GM18498 (cell line): Measurements from ENCODE around the gene POLA1.

ENCODE experiments used
- ATAC-seq: cut with Tn5 transposase; IDR thresholded peaks from one replicate; pipeline ENCODE4 v1.9.1; 2021; ENCODE audit warnings: mild to moderate bottlenecking, moderate library complexity; ENCODE audit not compliant: unreplicated experiment

The POLA1 gene

DNA sequence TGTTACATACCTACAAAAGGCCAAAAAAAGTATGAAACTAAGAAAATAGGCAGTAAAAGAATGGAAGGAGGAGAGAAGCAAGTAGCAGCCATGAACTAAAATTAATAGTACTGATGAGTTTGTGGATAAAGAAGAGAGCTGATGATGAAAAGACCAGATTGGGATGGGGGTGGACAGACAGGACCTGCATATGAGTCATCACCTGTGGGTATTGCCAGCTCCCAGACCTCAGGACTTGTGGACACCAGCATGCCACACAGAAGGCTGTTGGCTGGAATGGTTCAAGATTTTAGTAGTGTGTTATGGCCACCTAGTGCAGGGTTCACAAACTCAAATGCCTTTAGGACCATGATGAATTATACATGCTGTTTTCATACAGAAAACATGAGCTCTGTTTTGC lies 263.1 kb downstream of the POLA1 start:
- ATAC-seq, result no peak

DNA sequence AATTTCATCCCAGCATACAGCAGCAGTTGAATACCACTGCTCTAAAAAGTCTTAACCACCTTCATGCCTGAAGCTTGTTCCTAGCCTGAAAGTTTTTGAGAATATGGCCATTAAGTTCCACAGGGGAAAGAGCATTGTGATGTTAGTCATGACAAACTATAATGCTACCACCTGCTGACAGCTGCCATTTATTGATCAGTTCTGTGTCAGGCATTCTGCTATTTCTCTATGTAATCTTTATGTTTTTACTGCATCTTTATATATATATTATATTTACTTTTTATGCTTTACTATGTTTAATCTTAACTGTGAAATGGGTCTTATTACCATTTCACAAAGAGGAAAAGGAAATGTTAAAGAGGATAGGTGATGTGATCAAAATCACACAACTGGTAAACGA lies 268.1 kb downstream of the POLA1 start:
- ATAC-seq, result no peak

DNA sequence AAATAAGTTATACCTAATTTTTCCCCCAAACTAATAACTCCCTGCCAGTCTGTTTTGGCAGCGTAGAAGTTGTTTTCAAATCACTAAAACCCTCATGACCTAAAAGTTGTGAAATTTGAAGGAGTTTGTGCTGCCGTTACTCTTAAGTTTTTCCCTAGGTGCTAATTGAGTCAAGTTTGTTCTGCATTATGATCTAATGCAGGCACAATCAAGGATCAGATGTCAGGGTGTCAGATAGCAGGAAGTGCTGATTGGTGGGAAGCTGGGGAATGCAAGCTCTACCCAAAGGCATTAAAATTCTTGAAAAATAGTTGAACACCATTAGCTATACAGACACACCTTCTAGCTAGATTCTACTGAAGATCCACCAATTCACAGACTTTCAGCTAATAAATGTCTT lies 270.1 kb downstream of the POLA1 start:
- no peak for ATAC-seq

DNA sequence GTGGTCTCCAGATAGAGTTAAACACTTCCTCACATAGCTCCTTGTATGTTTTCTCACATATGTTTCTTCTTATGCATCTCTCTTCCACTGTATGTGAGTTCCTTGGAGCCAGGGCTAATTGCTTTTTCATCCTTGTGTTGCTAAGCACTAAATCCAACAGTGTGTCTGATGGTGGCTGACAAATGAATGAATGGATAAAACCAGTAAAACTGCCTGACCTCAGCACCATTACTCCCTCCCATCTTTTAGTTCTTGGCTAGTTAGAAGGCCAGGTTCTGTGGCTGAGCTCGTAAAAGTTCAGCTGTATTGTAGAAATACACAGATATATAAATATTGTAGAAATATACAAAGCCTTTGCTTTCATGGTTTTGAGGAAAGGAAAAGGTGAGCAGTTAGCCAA lies 271.7 kb downstream of the POLA1 start:
- ATAC-seq, result no peak

DNA sequence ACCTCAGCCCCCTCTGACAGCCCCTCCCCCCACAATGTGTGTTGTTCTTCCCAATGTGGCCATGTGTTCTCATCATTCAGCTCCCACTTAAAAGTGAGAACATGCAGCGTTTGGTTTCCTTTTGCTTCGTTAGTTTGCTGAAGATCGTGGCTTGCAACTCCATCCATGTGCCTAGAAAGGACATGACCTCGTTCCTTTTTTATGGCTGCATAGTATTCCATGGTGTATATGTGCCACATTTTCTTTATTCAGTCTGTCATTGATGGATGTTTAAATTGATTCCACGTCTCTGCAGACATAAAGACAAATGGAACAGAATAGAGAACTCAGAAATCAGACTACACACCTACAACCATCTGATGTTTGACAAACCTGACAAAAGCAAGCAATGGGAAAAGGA lies 276.1 kb downstream of the POLA1 start:
- ATAC-seq, result no peak

DNA sequence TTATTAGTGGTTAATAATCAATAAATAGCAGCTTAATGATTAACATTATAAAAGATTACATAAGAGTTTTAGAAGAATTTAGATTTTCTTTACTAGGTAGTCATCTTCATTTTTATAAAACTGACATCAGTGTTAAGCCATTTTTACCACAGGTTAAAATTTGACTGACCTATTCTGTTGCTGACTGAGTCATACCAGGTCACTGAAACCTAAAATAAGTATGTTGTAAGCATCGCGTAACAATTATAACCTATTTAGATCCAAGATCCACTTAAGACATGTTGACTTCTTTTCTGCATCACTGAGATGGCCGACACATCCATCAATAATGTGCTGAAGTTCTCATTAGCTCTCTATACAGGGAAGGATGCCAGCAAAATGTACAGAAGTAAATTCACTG lies 285.4 kb downstream of the POLA1 start:
- ATAC-seq, result no peak

DNA sequence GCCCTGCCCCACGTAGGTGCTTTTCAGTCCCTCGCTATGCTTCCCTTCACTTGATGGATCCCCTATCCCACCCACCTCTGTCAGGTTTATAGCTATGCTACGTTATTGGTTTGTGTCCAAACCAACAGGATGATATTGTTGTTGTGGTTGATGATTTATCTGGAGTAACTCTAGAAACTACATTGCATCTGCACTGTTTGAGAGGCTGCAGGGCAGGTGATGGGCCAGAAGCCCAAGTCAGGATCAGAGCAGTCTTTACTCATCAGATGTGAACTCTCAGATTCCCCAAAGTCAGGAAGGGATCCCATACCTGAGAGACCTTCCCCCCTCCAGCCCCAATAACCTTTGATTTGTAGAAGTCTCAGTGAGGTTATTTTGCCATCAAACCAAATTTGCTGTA lies 287.3 kb downstream of the POLA1 start:
- no peak for ATAC-seq

DNA sequence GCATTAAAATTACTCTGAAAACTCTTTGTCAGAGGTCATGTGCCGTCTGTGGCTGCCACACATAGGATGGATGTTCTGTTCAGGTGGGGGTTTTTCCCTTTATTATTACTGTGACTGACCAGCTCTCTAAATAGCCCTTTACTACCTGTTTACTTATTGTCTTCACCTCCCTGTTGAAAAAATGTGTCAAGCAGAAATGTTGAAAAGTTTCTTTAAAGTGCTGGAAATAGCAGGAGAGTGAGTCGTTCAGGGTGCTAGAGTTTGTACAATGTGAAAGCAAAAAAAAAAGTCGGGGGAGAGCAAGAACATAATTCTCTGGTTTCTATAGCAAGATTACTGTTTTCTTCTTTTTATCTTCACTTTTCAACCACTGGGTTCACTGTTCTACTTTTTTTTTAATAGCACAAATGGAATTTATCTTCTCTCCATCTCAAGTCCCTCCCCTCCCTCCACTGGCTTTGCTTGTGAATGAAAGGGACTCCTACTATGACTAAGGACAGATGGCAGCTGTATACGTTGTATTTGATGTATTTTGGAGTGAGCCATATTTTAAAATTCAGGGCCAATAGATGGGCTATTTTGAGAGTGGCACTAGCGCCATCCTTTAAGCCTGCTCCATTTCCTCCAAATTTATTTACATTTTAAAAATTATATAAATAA lies 288.7 kb downstream of the POLA1 start:
- no peak for ATAC-seq

DNA sequence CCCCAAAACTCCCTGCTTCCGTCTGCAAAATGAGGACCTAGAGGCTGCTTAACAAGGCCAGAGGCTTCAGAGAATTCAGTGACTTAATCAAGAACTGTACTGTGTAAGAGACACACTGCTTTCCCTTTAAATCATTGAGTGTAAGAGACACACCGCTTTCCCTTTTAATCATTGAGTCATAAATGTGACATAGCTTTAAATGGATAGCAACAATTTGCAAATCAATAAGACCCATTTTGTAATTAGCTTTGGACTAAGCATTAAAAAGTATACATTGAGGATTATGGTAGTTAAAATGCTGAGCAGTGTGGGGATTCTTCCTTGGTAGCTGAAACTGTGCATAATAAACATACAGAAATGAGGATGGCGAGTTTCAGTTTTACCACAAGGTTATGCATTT lies 290.2 kb downstream of the POLA1 start:
- ATAC-seq, result no peak

DNA sequence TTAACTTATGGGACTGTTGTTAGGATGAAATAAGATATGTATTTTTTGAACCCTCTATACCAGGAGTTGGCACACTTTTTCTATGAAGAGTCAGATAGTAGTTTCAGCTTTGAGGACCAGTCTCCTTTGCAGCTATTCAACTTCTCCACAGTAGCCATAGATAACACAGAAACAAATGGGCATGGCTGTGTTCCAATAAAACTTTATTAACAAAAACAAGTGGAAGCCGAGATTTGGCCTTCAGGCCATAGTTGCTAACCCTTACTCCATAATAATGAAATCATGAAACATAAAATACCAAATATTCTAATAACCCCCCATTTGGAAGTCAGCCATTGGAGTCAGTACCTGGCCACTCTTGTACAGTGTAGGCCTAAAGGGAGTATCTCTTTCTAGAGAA lies 291.4 kb downstream of the POLA1 start:
- no peak for ATAC-seq

DNA sequence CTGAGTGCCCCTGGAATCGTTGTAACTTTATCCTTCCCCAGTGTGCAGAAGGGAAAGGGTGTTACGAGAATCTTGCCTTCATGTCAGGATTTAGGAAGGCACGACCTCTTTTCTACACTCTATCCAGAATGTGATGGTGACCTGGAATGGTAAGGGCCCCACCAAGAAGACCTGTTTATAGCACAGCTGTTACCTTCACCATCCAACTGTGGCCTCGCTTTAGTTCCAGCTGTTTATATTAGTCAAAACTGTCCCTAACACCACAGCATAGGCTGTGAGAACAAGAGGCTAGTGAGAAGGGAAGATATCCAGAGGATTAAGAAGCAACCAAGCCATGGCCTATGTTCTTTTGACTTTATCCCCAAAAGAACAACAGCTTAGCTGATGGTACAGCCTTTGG lies 294.0 kb downstream of the POLA1 start:
- ATAC-seq, result no peak

DNA sequence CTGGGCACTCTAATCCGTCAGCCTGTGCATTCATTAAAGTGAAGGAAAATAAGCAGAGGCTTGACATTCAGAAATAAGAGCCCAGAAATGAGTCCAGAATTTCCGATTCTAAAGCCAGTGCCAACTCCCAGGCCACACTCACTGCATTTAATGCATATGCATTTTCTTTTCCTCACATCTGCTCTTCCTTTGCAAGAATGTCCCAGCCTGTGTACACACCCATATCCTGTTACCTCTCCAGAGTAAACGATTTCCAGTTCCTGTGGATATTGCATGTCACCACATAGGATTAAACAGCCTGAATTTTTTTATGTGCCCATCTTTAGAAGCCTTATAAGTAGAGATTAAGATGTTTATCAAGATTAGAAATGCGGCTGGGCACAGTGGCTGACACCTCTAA lies 294.6 kb downstream of the POLA1 start:
- no peak for ATAC-seq

DNA sequence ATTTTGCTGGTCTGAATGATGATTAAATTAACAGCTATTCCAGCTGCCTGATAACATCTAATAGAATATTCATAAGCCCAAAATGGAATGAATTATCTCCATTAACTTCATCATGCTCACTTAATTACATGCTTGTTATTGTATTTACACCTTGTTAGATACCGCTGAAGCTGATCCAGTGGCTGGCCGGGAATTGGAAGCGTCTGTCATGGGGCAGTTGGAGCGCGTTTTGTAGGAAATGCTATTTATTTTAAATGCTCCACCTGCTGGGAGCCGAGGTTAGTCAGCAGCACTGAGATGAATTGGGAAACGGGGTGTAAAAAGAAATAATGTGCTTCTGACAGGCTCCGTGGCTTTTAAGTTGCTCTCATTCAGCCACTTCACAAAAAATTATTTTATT lies 296.8 kb downstream of the POLA1 start:
- no peak for ATAC-seq

DNA sequence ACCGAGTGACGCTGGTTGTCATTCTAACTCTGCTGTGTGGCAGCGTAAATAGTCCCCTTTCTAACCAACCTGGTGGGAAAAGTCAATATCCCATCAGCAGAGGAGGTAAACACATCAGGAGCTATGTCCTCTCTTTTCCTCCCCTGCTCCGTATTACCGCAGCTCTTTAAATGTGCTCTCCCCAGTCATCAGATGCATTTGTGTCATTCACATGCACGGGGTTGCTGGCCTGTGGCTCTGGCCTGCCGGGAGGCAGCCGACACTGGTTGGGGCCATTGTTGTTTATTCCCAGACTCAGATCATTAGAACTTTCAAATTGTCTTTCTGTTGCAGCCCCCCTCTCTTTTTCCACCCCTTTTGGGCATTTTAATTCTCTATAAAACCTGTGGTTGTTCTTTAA lies 300.2 kb downstream of the POLA1 start:
- no peak for ATAC-seq

DNA sequence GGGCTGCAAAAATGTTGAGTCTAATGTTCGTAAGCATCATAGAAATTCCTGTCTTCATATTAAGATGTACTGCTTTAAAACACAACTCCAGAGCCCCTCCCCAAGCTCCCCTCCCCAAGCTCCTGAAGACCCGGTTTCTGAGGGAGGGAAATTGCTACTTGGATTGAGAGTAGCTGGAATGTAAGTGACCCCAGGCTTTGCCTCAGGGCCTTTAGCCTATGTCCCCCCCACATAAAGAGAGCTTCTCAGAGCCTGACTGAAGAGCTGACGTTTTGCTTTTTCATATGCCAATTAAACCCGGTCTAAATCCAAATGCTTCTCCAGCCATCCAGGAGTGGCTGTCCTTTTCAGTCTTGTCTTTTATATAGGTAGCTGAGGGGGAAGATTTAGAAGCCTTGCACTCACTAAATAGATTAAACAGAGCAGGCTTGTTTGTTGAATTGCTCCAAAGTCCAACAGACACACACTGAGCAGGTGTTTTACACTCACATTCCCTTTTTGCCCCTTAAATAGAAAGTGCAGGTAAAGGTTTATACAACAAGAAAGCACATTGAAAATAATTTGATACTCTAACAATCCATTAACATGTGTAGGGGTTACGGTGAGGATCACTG lies 302.5 kb downstream of the POLA1 start:
- no peak for ATAC-seq

DNA sequence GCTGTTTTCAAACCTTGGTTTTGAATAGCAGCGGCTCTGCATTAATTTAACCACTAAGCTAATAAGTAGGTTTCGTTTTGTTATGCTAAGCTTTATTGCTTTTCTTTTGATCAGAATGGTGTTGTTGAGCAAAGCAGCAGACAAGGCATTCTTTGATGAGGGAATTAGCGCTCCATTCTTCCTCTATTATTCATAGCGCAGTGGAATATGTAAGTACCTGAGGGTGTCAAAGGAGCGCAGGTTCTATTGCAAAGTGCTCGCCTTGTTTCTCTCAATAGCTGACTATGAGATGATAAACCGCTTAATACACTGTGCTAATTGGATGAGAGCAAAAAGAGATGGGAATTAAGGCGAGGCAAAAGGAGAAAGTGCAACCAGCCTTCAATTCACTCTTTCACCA lies 305.8 kb downstream of the POLA1 start:
- ATAC-seq, result no peak

DNA sequence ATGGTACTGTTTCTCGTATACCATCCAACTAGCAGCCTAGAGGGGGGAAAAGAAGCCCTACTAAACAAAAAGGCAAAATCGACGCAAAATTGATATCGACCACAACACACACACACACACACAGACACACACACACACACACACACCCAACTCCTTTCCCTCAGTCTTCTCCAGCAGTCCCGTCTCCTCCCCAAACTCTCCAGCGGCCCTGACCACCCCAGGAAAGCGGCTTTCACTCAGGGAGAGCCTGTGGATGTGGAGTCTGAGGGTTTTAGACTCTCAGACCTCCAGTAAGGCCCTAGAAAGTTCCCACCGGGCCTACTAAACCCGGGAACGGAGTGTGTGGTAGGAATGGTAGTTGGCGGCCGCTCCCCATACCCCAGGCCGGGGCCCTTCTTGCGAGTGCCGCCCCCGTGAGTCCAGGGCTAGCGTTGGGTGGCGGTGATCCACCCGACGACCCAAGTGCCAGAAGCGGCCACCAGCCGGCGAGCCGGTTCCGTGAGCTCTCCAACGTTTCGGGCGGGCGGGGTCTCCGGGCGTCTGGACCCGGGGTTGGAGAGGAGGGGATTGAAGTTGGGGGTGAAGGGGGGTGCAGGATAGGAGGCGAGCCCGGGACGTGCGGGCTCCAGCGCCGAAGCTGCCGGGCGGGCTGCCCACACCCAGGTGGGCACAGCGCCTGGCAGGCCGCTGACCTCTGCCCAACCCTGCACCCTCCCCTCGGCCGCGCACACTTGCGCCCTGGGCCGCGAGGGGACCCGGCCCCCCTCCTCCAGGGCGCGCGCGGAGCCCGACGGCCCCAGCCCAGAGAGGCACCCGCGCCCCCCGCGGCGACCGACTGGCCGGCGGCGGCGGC lies 308.3 kb downstream of the POLA1 start:
- no peak for ATAC-seq

DNA sequence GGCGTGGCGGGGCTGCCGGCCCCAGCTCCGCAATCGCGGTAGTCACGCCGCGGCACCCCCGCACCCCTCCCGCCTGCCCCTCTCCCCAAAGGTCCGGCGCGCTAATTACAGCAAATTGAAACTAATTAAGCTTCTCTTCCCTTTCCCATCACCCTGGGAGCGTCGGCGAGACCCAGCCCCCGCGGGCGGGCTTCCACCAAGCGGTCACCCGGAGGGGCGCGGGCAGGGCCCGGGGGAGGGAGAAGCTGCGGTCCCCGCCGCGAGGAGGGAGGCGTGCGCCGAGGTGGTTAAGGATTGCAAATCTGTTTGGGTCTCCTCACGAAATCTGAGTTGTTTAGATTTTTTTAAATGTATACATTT lies 308.9 kb downstream of the POLA1 start:
- no peak for ATAC-seq

DNA sequence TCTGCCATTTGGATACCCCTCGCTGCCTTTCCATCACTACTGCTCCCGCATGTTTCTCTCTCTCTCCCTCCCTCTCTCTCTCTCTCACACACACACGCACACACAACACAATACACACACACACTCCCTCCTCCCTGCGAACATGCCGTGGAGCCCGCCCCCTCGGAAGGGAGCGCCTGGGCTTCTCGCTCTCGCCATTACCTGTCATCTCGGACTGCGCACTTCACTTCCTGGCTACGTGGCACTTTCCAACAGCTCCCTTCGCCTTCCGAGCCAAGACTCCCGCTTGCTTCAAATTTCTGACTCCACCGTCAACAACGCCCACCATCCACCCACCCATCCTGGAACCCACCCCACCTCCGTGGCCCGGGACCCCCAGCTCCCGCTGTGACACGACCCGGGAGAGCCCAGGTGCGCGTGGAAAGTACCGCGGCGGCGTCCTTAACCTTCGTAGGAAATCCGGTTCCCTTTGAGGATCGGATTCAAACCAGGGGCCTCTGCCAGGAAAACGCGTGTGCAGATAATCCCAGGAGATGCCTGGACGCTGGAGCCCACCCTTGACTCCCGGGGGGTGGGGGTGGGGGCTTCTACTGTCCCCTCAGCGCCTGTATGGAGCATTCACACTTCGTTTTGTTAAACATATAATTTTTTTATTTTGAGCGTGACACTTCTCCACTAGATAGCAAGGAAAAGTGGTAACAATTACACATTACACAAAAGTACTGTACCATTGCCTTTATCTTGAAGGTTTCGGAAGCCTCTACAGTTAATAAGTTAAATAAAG lies 309.5 kb downstream of the POLA1 start:
- ATAC-seq, result no peak

DNA sequence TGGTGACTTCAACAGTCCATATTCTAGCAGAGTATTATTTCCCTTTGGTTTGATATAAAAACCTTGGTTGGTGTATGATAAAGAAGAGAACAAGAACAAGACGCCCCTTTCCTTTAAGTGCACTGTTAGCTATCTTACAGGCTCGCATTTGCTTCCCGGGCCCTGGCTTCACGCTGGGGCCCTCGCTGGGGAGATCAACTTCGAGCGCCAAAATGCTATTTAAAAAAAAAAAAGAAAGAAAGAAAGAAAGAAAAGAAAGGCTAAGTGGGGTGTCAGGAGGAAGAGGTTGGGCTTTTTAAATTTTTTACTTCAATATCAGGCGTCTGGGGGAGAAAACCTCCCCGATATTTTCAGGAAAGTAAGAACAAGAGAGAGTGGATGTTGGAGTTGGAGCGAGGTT lies 310.3 kb downstream of the POLA1 start:
- ATAC-seq, result no peak

DNA sequence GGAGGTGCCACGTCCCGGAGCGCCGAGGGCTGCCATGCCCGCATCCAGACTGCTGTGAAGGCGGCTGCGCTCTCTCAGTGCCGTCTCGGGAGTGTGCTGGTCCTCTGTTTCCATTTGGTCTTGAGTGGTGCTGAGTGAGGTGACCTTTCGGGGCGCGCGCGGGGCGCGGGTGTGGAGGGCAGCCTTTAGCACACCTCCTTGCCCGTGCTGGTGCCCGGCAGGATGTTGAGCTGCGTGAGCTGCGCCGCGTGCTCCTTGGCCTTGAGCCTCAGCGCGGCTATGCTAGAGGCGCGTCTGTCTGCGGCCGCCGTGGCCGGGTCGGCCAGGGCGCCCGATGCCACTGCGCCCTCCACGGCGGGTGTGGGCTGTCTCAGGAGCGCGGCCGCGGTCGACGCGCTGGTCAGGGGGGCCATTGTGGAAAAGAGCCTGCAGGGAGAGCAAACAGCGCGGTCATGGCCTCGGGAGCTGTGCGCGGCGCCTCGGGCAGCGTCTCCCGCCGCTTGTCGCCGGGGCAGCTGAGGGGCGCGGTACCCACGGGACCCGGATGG lies 310.8 kb downstream of the POLA1 start:
- ATAC-seq, result no peak
